ENCODE measurements around the gene CCDC124.

DNA sequence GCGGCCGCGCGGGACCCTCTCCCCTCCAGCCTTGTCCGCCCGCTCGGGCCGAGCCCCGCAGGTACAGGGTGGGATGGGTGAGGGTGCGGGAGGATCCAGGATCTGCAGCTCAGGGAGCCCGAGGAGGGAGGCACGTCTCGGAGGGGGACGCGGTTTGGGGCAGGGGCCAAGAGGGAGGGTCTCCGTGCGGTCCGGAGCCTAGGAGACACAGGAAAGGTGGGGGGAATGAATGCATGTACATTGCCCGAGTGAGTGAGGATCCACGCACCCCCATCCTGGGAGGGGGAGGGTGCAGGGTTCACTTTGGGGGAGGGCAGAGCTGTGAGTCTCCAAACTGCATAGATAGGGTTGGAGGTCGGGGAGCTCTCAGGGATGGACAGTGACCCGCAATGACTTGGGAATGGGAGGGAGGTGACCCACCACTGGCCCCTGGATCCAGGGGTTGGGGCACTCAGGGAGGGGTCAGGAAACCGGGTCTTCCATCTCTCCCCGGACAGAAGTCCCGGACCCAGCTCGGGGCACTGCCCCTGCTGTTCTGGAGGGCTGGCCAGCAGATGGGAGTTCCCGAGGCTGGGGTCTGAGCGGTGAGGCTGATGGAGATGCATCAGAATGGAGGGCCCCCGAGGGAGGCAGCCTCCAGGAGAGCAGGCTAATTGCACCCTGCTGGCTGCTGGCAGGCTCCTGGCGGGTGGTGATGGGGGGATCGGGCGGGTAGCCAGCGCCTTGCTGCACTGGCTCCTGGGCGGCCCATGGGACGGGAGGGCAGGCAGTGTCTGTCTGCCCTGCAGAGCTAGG, 34.6 kb downstream of the CCDC124 start:
- no peak for TF ChIP-seq CTCF (IDR thresholded peaks at IDR 0.05; ENCODE audit: borderline replicate concordance, extremely low read depth, low read length, poor library complexity, severe bottlenecking)
- TF ChIP-seq EZH2 (IDR thresholded peaks at IDR 0.05; ENCODE audit: borderline replicate concordance, low read depth, low read length, severe bottlenecking): no peak
